GM18858 (cell line): Measurements from ENCODE around the gene CHIT1.
"Not testable (repeated sequence)": the region's sequence is repeated elsewhere in the genome, so short reads cannot be mapped to it uniquely, and the experiment has no call there.

ENCODE experiments used
- ATAC-seq: cut with Tn5 transposase; IDR thresholded peaks from one replicate; pipeline ENCODE4 v1.9.1; 2021; ENCODE audit not compliant: unreplicated experiment

Gene CHIT1

DNA sequence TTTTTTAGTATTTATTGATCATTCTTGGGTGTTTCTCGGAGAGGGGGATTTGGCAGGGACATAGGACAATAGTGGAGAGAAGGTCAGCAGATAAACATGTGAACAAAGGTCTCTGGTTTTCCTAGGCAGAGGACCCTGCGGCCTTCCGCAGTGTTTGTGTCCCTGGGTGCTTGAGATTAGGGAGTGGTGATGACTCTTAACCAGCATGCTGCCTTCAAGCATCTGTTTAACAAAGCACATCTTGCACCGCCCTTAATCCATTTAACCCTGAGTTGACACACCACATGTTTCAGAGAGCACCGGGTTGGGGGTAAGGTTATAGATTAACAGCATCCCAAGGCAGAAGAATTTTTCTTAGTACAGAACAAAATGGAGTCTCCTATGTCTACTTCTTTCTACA, 36.7 kb upstream of the CHIT1 start:
- not testable (repeated sequence) for ATAC-seq

GRCh38 chr1:203265541-203265940, 36.1 kb upstream of the CHIT1 start:
- ATAC-seq, result no peak

- ATAC-seq, result no peak
Observed at GRCh38 chr1:203264052-203264501, 34.6 kb upstream of the CHIT1 start.

- no peak for ATAC-seq
Observed at GRCh38 chr1:203263496-203263895, 34.0 kb upstream of the CHIT1 start.

DNA sequence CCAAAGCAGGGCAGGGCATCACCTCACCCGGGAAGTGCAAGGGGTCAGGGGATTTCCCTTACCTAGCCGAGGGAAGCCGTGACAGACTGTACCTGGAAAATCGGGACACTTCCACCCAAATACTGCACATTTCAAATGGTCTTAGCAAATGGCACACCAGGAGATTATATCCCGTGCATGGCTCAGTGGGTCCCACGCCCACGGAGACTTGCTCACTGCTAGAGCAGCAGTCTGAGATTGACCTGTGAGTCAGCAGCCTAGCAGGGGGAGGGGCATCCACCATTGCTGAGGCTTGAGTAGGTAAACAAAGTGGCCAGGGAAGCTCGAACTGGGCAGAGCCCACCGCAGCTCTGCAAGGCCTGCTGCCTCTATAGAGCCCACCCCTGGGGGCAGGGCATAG, 27.2 kb upstream of the CHIT1 start:
- ATAC-seq, result not testable (repeated sequence)

GRCh38 chr1:203254782-203255181, 25.3 kb upstream of the CHIT1 start:
- not testable (repeated sequence) for ATAC-seq

GRCh38 chr1:203252678-203253077, 23.2 kb upstream of the CHIT1 start:
- no peak for ATAC-seq

DNA sequence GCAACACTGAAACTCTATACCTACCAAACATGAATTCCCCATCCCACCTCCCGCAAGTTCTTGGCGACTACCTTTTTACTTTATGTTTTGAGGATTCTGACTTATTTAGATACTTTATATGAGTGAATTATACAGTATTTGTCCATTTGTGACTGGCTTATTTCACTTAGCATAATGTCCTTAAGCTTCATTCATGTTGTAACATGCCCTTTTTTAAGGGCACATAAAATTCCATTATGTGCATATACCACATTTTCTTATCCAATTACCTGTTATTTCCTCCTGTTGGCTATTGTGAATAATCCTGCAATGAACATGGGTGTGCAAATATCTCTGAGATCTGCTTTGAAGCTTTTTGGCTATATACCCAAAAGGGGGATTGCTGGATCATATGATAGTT, 22.0 kb upstream of the CHIT1 start:
- ATAC-seq, result no peak

DNA sequence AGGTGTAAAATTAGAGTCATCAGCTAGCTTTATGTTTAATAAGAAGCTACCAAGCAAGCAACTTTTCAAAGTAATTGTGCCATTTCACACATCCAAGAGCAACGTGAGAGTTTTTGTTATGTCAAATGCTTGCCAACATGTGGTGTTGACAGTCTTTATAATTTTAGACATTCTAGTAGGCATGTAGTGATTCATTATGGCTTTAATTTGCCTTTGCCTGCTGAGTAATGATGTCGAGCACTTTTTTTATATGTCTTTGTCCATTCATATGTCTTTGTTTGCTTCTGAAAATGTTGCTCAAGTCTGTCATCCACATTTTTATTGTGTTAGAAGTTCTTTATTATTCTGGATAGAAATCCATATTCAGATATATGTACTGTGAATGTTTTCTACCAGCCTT, 21.4 kb upstream of the CHIT1 start:
- ATAC-seq, result no peak

GRCh38 chr1:203244776-203245175, 15.3 kb upstream of the CHIT1 start:
- no peak for ATAC-seq

- not testable (repeated sequence) for ATAC-seq
Observed at GRCh38 chr1:203241708-203242107, 12.2 kb upstream of the CHIT1 start.

DNA sequence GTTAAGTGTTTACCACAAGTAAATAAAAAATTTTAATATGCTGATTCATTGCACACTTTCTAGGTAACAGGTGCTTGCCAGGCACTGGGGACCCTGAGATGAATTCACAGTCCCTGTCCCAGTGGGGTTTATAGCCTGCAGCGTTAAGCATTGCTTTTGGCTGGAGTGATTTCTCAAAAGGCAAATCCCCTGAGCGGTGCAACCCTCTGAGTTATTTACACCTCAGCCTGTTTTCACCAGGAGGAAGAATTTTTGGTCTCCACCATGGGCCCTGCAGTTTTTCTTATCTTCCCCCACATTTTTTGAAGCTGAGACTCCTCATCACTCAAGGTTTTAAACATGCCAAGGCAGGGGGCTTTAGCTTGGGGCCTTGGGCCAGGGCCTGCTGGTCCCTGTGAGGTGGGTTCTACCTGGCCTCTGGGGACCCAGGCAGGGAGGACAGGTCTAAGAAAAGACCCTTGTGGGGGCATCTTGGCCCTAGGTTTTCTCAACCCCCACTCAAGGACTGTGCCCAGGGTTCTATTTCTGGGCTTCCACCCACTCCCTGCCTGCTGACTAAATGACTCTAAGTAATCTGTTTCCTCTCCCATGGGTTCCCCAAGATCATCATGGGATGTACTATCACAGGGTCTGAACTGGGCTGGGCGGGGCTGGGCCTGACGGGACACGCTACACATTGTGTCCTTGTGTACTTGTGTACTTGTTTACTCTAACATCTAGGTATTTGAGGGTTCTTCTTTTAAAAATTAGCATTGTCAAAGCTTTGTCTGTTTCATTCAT, 10.2 kb upstream of the CHIT1 start:
- ATAC-seq, result no peak

- no peak for ATAC-seq
Observed at GRCh38 chr1:203239081-203239480, 9.6 kb upstream of the CHIT1 start.

GRCh38 chr1:203238535-203238934, 9.1 kb upstream of the CHIT1 start:
- ATAC-seq, result no peak

- ATAC-seq, result not testable (repeated sequence)
Observed at GRCh38 chr1:203234901-203235300, 5.4 kb upstream of the CHIT1 start.

DNA sequence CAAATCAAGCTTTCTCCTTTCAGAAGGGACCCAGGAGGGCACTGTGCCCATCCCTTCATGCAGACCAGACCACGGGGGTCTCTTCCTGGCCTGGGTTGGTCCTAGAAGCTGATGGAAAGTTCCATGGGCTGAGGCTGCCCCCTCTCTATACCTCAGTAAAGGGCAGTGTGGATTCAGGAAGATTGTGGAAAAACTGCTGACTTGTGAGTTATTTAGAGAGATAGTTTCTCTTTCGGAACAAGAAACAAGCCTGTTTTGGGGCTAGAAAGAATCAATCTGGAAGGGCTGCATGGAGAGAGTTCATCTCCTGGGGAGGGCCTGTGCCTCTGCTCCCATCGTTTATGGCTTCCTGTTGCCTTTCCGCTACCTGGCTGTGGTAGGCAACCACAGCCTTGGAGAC, 803 bp downstream of the CHIT1 start:
- no peak for ATAC-seq

DNA sequence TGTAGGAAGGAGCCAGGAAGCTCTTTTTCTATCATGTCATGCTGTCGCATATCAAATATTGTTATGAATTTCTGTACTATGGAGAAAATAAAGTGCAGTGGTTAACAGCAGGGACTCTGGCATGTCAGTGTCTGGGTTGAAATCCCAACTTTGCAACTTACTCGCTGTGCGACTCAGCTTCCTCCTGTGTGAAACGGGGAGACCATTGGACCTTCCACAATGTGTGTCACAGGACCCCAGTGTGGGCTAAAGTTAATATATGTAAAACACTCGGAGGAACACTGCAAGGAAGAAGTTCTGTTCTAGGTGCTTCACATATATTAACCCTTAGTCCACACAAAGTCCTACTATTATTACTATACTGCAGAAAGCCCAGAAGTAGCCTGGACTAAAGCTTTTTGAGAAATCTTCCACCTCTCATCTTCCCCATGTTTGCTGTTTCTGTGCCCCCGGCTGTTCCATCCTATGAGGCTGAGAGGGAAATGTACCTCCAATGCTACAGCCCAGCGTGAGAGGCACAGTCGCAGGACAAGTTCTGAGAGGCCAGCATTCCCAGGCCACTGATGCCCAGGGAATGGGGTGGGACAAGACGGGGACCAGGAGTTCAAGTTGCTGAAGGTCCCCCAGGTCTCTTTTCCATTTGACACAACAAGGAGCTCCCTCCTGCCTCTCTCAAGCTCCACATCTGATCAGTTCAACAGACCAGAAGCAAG, 1.9 kb downstream of the CHIT1 start:
- ATAC-seq, result no peak

- ATAC-seq, result no peak
Observed at GRCh38 chr1:203225071-203225470, 4.4 kb downstream of the CHIT1 start.

DNA sequence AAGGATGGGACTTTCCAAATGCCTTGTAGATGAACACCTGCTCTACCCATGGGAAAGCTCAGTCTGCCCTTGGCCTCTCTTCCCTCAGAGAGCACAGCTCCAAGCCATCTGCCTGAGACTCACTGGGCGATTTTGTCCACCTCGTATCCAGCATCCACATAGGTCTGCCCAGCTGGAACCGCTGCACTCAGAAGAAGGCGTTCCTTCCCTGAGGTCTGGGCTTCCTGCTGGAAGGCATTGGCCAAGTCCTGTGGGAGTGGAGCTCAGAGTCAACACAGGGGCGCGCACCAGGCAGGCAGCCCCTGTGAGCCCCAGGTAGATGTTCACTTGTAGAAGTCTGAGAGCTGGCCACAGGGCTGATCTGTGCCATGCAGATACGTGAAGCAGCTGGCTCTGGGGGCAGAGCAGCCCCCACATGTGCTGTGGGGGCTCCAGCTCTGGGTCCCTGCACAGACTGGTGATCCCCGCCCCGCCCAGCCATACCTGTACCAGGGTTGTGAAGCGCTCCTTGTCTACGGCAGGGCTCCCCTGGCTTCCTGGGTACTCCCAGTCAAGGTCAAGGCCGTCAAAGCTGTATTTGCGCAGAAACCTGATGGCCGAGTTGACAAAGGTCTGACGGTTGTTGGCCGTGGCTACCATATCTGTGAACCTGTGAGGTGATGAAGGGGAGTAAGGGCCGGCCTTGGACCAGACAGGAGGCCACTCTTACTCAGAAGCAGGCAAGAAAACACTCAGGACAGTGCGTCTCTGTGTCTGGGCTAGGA, 6.3 kb downstream of the CHIT1 start:
- no peak for ATAC-seq

DNA sequence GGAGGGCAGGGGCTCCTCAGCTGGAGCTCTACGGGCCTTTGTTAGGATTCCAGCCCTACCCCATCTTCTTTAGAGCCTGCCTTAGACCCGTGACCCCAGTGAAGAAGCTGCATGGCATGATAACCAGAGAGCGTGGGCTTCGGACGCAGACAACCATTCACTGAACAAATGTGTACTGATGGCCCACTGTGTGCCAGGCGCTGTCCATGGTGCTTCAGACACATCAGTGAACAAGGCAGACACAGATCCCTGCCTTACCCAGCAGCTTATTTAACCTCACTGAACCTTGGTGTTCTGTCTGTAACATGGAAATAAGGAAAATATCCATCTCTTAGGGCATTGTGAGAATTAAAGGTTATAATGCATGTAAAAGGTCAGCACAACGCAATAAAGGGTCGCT, 9.5 kb downstream of the CHIT1 start:
- ATAC-seq, result no peak

DNA sequence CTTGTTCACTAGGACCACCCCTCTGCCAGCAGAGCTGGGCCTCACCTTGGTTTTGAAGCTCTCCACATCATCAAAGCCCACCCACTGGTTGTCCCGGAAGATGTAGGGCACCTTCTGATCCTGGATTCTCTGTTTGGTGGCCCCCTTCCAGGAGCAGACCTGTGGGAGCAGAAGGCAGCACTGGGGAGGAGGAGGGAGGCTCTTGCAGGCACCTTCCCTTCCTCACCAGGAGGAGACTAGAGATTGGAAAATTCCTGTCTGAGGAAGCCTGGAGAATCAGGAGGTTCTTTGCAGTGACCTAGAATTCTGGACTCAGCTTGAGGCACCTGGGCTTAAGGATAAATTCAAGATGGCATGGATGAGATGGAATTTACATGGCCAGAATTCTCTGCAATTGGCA, 10.3 kb downstream of the CHIT1 start:
- ATAC-seq, result no peak

- ATAC-seq, result no peak
Observed at GRCh38 chr1:203217668-203218067, 11.8 kb downstream of the CHIT1 start.
